HG03575 (cell line): ENCODE data around the gene BTNL3.
"Not testable (repeated sequence)": the region's sequence is repeated elsewhere in the genome, so short reads cannot be mapped to it uniquely, and the experiment has no call there.

Experiments used
- ATAC-seq: cut with Tn5 transposase; IDR thresholded peaks from one replicate; pipeline ENCODE4 v1.9.1; 2021; ENCODE audit not compliant: unreplicated experiment, insufficient number of reproducible peaks, low FRiP score; ENCODE audit errors: extremely low read depth

The BTNL3 gene

GRCh38 chr5:181044093-181044599, 55.5 kb downstream of the BTNL3 start:
- ATAC-seq: no peak

DNA sequence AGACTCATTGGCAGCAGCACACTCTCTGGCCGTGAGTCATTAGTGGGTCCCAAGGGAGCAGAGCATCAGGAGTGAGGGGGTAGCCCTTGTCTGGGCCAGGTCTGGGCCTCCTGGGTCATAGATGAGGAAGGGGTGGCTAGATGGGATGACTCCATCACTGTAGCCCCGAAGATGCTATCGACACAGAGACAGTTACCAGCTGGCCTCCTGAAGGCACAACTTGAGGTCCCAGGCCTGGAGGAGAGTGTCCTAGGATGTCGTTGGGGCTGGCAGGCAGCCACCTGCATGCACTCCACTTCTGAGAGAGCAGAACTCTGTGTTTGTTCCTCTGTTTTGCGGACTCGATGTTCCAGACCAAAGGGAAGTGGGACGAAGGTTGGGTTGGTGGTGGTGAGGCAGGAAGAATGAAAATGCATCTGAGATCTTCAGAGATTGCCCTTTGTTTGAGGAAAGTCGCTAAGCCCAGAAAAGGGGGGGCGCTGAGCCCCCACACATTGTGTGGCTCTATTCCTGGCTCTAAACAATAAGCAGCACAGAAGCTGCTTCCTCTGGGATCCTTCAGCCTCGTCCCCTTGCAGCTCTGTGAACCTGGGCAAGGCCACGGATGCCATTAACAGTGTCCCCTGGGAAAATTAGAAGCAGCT, 56.1 kb downstream of the BTNL3 start:
- ATAC-seq: no peak

DNA sequence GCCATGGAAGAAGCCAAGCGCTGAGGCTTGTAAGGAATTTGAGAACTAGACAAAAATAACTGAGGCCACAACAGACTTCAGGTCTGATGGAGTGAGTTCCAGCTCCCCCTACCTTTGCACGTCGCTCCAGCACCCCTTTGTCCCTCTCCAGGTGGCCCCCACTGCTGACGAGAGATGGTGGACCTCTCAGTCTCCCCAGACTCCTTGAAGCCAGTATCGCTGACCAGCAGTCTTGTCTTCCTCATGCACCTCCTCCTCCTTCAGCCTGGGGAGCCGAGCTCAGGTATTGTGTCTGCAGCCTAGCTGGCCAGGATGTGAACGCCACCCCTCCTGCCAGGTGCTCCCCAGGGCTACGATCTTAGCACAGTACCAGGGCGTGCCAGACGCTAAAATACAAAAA, 56.7 kb downstream of the BTNL3 start:
- no peak for ATAC-seq

DNA sequence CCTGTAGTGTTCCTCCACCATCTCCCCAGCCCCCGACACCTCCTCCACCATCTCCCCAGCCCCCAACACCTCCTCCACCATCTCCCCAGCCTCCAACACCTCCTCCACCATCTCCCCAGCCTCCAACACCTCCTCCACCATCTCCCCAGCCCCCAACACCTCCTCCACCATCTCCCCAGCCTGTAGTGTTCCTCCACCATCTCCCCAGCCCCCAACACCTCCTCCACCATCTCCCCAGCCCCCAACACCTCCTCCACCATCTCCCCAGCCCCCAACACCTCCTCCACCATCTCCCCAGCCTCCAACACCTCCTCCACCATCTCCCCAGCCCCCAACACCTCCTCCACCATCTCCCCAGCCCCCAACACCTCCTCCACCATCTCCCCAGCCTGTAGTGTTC, 57.2 kb downstream of the BTNL3 start:
- not testable (repeated sequence) for ATAC-seq

DNA sequence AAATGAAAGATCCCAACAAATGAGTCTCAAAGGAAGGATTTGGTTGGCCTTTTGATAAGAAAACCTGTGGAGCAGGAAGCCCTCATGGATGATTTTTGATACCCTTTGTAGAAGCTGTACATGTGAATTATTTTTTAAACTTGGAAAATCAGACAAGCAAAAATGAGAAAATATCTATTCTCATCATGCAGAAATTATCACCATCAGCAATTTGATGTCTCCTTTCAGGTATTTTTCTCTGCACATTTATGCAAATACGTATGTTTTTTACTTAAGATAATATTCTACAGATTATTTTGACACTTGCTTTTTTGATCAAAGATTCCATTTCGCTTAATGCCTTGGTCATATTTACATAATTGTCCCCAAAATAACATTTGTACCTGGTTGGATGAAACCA, 58.6 kb downstream of the BTNL3 start:
- ATAC-seq: no peak

GRCh38 chr5:181047921-181048320, 59.3 kb downstream of the BTNL3 start:
- no peak for ATAC-seq

GRCh38 chr5:181050016-181050415, 61.4 kb downstream of the BTNL3 start:
- ATAC-seq: no peak

GRCh38 chr5:181051841-181052671, 63.4 kb downstream of the BTNL3 start:
- no peak for ATAC-seq

DNA sequence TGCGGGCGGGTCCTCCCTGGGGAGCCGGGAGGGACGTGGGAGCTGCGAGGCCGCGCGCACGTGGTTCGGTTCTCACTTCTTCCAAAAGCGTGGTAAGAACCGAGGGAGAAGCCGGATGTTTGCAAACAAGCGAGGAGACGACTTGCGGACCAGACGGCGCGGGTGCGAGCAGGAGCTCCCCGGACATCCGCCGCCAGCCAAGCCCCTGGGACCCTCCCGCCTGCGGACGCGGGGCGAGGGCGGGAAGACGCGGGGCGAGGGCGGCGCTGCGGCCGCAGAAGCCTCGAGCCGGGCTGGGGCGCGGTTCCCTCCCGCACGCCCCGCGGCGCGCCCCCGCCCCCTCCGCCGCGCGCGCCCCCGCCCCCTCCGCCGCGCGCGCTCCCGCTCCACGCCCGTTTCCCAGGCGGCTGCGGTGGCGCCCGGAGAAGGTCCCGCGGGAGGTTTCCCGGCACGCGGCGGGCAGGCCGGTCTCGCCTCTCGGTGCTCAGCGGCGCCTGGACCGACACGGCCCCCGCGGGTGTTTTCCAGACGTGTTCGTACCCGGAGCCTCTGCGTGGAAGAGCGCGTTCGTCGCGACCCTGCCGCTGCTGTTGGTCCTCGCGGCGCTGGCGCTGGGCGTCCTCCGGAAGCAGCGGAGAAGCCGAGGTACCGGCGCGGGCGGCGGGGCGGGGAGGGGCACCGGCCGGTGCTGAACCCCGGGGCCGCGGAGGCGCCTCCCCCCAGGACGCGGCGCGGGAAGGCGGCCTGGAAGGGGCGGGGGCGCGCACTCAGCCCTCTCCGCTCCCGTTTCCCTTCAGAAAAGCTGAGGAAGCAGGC, 64.2 kb downstream of the BTNL3 start:
- no peak for ATAC-seq

DNA sequence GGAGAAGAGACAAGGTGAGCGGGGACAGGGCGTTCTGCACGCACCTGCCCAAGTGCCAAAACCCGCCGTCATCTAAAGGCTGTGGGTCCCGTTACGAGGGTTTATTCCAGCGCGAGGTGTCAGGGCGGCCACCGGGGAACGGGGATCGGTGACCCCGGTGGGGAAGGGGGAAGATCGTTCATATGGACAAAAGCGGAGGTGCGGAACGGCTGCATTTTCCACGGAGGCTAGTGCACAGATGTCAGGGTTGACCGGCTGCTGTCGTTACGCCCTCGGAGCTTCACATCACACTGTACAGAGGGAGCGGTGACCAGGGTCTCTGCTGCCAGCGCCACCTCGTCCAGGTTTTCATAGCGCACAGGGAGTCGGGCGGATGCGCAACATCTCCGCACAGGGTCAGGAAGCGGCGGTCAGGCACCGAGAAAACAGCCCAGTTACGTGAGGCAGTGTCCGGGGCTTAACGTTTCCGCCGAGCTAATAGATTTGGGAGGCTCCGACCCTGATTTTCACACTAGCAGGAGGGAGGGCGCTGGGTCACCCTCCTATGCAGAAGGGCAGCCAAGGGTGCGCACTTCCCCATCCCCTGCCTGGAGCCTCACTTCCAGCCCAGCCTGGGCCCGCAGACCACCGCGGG, 65.0 kb downstream of the BTNL3 start:
- no peak for ATAC-seq

- no peak for ATAC-seq
Observed at GRCh38 chr5:181054138-181054537, 65.5 kb downstream of the BTNL3 start.

- no peak for ATAC-seq
Observed at GRCh38 chr5:181054871-181055459, 66.3 kb downstream of the BTNL3 start.
